Measurements from ENCODE around the gene TGIF2. TPM values are rescaled to one million over a fixed set of nuclear protein-coding genes. Genes with fewer than 3 reads are reported as not detected.

The TGIF2 gene
- total RNA-seq, 6 donors from 2014 or later = 9.4 to 20.1 (median 11.9) TPM

GRCh38 chr20:36547186-36548005, 26.0 kb upstream of the TGIF2 start:
- Histone ChIP-seq H3K27ac (no peak overlapping the region), H3K27me3 (no peaks in the 10 kb centered on the region), H3K4me1 (peaks cover 23 to 30% (median 25%) of the 10 kb centered on the region in 4 donors), H3K36me3 (peaks cover 0 to 46% (median 19%) of the 10 kb centered on the region in 4 donors), H3K9me3 (no peaks in the 10 kb centered on the region), H3K4me3 (no peak overlapping the region)
- WGBS, 2 donors = 81 to 86% methylated on average over 11 to 12 of the region's 12 CpGs
- no peak for ATAC-seq (ENCODE audit: low FRiP score in 2 of 2)
- no peak for DNase-seq
- TF ChIP-seq POLR2A (IDR thresholded peaks at IDR 0.05) (no peak), POLR2AphosphoS5 (IDR thresholded peaks at IDR 0.05) (no peak), EP300 (IDR thresholded peaks at IDR 0.05) (no peak)
- TF ChIP-seq, protein P1, sequence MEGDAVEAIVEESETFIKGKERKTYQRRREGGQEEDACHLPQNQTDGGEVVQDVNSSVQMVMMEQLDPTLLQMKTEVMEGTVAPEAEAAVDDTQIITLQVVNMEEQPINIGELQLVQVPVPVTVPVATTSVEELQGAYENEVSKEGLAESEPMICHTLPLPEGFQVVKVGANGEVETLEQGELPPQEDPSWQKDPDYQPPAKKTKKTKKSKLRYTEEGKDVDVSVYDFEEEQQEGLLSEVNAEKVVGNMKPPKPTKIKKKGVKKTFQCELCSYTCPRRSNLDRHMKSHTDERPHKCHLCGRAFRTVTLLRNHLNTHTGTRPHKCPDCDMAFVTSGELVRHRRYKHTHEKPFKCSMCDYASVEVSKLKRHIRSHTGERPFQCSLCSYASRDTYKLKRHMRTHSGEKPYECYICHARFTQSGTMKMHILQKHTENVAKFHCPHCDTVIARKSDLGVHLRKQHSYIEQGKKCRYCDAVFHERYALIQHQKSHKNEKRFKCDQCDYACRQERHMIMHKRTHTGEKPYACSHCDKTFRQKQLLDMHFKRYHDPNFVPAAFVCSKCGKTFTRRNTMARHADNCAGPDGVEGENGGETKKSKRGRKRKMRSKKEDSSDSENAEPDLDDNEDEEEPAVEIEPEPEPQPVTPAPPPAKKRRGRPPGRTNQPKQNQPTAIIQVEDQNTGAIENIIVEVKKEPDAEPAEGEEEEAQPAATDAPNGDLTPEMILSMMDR (IDR thresholded peaks at IDR 0.05) = no peak

GRCh38 chr20:36548006-36548315, 25.4 kb upstream of the TGIF2 start:
- Histone ChIP-seq H3K4me3 (no peak overlapping the region), H3K36me3 (peaks cover 0 to 46% (median 19%) of the 10 kb centered on the region in 4 donors), H3K9me3 (no peaks in the 10 kb centered on the region), H3K4me1 (peaks cover 17 to 25% (median 20%) of the 10 kb centered on the region in 4 donors), H3K27ac (no peak overlapping the region), H3K27me3 (no peaks in the 10 kb centered on the region)
- DNase-seq (no peak), ATAC-seq (ENCODE audit: low FRiP score in 2 of 2) (no peak)
- 67 to 85% methylated on average over 3 to 12 of the region's 12 CpGs for WGBS, 2 donors
- TF ChIP-seq, protein P1 (IDR thresholded peaks at IDR 0.05) = no peak

- DNase-seq (no peak), ATAC-seq (ENCODE audit: low FRiP score in 2 of 2) (no peak)
- Histone ChIP-seq H3K9me3 (no peaks in the 10 kb centered on the region), H3K27ac (peak overlapping the region in 1 of 4 donors; percentile 35), H3K4me1 (peaks cover 7 to 15% (median 10%) of the 10 kb centered on the region in 4 donors), H3K36me3 (peaks cover 0 to 46% (median 19%) of the 10 kb centered on the region in 4 donors), H3K27me3 (no peaks in the 10 kb centered on the region), H3K4me3 (no peak overlapping the region)
- 87 to 89% methylated on average over 15 to 17 of the region's 23 CpGs for WGBS, 2 donors
- no peak for TF ChIP-seq EP300 (IDR thresholded peaks at IDR 0.05)
- TF ChIP-seq, protein P1 (IDR thresholded peaks at IDR 0.05) = no peak
- TF ChIP-seq POLR2AphosphoS5 (IDR thresholded peaks at IDR 0.05) = no peak
- TF ChIP-seq POLR2A (IDR thresholded peaks at IDR 0.05) = no peak
Observed at GRCh38 chr20:36548704-36549627, 24.4 kb upstream of the TGIF2 start.

DNA sequence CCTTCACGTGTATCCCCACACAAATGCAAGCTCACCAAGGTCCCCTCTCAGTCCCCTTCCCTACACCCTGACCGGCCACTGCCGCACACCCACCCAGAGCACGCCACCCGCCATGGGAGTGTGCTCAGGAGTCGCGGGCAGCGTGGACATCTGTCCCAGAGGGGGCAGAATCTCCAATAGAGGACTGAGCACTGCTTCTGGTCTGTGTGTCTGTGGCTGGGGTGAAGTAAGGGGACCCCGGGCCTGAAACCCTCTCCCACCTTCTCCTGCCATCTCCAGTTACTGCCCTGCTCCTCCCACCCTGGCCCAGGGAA, 23.8 kb upstream of the TGIF2 start:
- Histone ChIP-seq H3K36me3 (peaks cover 0 to 46% (median 19%) of the 10 kb centered on the region in 4 donors), H3K27me3 (no peaks in the 10 kb centered on the region), H3K4me1 (peaks cover 2 to 8% (median 4%) of the 10 kb centered on the region in 4 donors), H3K9me3 (no peaks in the 10 kb centered on the region), H3K4me3 (no peak overlapping the region), H3K27ac (peak overlapping the region in 3 of 4 donors; percentile 2 to 48 (median 35))
- DNase-seq = no peak
- 71 to 93% methylated on average over 2 to 8 of the region's 9 CpGs for WGBS, 2 donors
- peak in 1 of 2 donors; percentile 3 for ATAC-seq (ENCODE audit: low FRiP score in 2 of 2)
- TF ChIP-seq, protein P1 (IDR thresholded peaks at IDR 0.05) = no peak
- TF ChIP-seq POLR2A (IDR thresholded peaks at IDR 0.05) (no peak), EP300 (IDR thresholded peaks at IDR 0.05) (no peak), POLR2AphosphoS5 (IDR thresholded peaks at IDR 0.05) (no peak)

All from upper lobe of left lung (tissue), 6 donors.